Parathyroid adenoma (tissue), 2 donors: ENCODE data around the gene LAMA2.

ENCODE experiments used
- H2AFZ ChIP-seq: fragments of 300-600 bp; sonication (generic); one replicate; pipeline ENCODE4 v1.7.0; 2017; ENCODE audit warnings: antibody characterized with exemption, mild to moderate bottlenecking
- H3K27ac ChIP-seq: fragments of 300-600 bp; sonication (generic); one replicate; pipeline ENCODE4 v1.7.0; 2017
- H3K27me3 ChIP-seq: fragments of 300-600 bp; sonication (generic); one replicate; pipeline ENCODE4 v1.7.0; 2017; ENCODE audit warnings: low read length; ENCODE audit not compliant: control insufficient read depth, insufficient read depth
- H3K36me3 ChIP-seq: fragments of 300-600 bp; sonication (generic); one replicate; pipeline ENCODE4 v1.7.0; 2017; ENCODE audit warnings: low read length; ENCODE audit not compliant: control insufficient read depth, insufficient read depth
- H3K4me1 ChIP-seq: fragments of 300-600 bp; sonication (generic); one replicate; pipeline ENCODE4 v1.7.0; 2017; ENCODE audit warnings: control low read depth
- H3K4me2 ChIP-seq: fragments of 300-600 bp; sonication (generic); one replicate; pipeline ENCODE4 v1.7.0; 2017; ENCODE audit warnings: low read length
- H3K4me3 ChIP-seq: fragments of 300-600 bp; sonication (generic); one replicate; pipeline ENCODE4 v1.7.0; 2017; ENCODE audit warnings: low read depth, low read length
- H3K79me2 ChIP-seq: fragments of 300-600 bp; sonication (generic); one replicate; pipeline ENCODE4 v1.7.0; 2017; ENCODE audit warnings: control low read depth
- H3K9ac ChIP-seq: fragments of 300-600 bp; sonication (generic); one replicate; pipeline ENCODE4 v1.7.0; 2017; ENCODE audit warnings: mild to moderate bottlenecking
- H3K9me3 ChIP-seq: fragments of 300-600 bp; sonication (generic); one replicate; pipeline ENCODE4 v1.7.0; 2017; ENCODE audit warnings: low read length; ENCODE audit not compliant: control insufficient read depth
- TF ChIP-seq, protein P1 (sequence below): fragments of 300-600 bp; sonication (generic); IDR thresholded peaks from one replicate; pipeline ENCODE4 v1.7.0; 2017; ENCODE audit warnings: antibody characterized with exemption, mild to moderate bottlenecking
- donor health status: primary hyperparathyroidism.

The LAMA2 gene

DNA sequence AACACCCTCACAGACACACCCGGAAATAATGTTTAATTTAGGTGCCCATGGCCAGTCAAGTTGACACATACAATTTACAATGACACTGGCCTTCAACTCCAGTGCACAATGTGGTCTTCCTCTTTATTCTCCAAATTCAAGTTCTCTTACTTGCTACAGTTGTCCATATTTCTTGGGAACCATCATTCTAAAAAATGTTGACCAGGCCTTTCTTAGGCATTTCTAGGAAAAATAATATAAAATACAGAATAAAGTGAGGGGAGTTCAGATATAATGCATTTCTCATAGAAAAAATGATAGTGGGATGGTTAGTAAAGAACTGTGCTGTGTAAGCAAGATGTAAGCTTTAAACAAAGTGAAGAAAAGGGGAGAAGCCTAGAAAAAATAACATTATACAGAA is 528.2 kb downstream of the LAMA2 start:
- no peak overlapping the region for H2AFZ ChIP-seq
- no peaks in the 10 kb centered on the region for H3K9me3 ChIP-seq
- no peaks in the 10 kb centered on the region for H3K4me1 ChIP-seq
- H3K27me3 ChIP-seq, result no peaks in the 10 kb centered on the region
- H3K27ac ChIP-seq, result no peak overlapping the region
- no peaks in the 10 kb centered on the region for H3K79me2 ChIP-seq
- H3K9ac ChIP-seq, result no peak overlapping the region
- TF ChIP-seq, protein P1, sequence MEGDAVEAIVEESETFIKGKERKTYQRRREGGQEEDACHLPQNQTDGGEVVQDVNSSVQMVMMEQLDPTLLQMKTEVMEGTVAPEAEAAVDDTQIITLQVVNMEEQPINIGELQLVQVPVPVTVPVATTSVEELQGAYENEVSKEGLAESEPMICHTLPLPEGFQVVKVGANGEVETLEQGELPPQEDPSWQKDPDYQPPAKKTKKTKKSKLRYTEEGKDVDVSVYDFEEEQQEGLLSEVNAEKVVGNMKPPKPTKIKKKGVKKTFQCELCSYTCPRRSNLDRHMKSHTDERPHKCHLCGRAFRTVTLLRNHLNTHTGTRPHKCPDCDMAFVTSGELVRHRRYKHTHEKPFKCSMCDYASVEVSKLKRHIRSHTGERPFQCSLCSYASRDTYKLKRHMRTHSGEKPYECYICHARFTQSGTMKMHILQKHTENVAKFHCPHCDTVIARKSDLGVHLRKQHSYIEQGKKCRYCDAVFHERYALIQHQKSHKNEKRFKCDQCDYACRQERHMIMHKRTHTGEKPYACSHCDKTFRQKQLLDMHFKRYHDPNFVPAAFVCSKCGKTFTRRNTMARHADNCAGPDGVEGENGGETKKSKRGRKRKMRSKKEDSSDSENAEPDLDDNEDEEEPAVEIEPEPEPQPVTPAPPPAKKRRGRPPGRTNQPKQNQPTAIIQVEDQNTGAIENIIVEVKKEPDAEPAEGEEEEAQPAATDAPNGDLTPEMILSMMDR, result no peak
- H3K4me2 ChIP-seq, result no peak overlapping the region
- no peak overlapping the region for H3K4me3 ChIP-seq
- H3K36me3 ChIP-seq, result no peaks in the 10 kb centered on the region

DNA sequence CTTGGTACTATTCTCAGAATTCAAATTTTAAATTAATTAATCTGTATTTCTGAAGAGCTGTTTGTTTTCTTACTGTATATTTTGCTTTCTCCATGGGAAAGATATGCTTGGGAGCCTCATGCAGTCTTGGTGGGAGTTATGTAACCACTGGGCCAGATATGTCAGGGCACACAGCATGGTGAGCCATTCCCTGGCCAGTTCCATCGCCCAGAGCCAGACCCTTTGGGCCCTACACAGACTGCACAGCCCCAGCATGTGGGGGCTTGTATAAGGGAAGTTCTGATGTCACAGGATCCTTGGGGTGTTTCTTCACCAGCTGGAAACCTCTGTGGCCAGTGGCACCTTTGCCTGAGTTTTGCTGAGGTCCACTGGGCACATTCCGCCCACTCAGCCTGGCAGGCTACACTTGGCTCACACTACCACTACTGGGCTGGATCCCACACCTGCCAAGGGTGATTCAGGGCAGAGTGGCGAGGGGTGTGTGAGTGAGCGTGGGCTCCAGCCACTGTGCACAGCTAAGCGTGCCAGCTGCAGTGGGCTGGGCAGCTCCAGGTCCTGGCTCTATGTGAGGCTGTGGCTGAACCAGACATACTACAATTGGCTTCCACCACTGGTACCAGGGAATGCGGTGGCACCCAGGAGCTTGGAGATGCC is 533.5 kb downstream of the LAMA2 start:
- Histone ChIP-seq H3K4me2 (no peak overlapping the region), H3K4me1 (no peaks in the 10 kb centered on the region), H3K36me3 (no peaks in the 10 kb centered on the region), H3K27ac (no peak overlapping the region), H2AFZ (no peak overlapping the region), H3K9ac (no peak overlapping the region), H3K79me2 (no peaks in the 10 kb centered on the region), H3K9me3 (no peaks in the 10 kb centered on the region), H3K27me3 (no peaks in the 10 kb centered on the region), H3K4me3 (no peak overlapping the region)
- TF ChIP-seq, protein P1, result no peak

DNA sequence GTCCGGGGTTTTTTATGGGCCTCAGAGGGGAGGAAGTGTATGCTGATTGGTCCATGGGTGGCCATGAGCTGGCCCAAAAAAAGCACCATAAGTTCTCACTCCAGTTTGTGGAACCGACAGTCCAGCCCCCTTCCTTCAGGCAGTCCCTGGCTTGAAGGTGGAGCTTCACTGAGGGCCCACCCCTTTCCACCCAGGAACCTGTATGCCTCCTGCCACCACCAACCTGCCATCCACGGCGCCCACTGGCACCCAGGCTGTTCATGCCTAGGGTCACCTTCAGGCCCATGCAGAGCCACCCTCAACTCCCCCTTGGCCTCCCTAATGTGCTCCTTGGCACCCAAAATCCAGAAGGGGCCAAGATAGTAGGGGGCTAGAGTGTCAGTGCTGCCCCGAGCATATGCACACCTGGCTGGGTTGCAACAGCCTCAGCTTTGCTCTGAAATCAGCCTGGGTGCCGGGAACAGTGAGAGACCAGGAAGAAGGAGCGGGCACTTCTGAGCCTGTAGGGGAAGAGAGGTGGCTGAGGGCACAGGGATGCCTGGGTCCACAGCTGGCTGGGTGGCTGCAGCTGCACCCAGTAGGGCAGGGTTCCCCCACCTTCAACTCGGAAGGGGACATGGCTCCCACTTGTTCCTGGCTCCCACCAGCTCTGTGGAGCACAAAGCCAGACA is 534.6 kb downstream of the LAMA2 start:
- Histone ChIP-seq H3K36me3 (no peaks in the 10 kb centered on the region), H3K27ac (no peak overlapping the region), H3K4me2 (no peak overlapping the region), H3K9ac (no peak overlapping the region), H2AFZ (no peak overlapping the region), H3K27me3 (no peaks in the 10 kb centered on the region), H3K79me2 (no peaks in the 10 kb centered on the region), H3K4me1 (no peaks in the 10 kb centered on the region), H3K9me3 (no peaks in the 10 kb centered on the region), H3K4me3 (no peak overlapping the region)
- TF ChIP-seq, protein P1, result no peak

DNA sequence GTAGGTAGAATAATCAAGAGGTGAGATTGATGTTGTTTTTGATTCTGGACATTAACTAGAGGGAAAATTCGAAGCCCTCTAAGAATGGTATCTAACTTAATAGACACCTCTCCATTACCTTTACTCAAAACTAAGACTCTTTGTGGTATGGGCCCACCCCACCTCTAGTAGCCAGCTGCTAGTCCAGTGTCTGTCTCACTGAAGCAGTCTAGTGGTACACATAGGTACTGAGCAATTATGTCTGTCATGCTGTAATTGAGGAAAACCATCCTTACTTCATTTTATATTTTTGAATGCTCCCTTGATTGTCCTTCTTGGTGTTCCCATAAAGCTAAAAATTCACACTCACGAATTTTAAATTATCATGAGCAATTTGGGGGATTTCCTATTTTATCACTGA is 536.4 kb downstream of the LAMA2 start:
- no peaks in the 10 kb centered on the region for H3K9me3 ChIP-seq
- no peak overlapping the region for H3K27ac ChIP-seq
- H3K9ac ChIP-seq, result no peak overlapping the region
- no peaks in the 10 kb centered on the region for H3K4me1 ChIP-seq
- H2AFZ ChIP-seq, result no peak overlapping the region
- TF ChIP-seq, protein P1, result no peak
- no peak overlapping the region for H3K4me2 ChIP-seq
- no peak overlapping the region for H3K4me3 ChIP-seq
- no peaks in the 10 kb centered on the region for H3K36me3 ChIP-seq
- no peaks in the 10 kb centered on the region for H3K27me3 ChIP-seq
- no peaks in the 10 kb centered on the region for H3K79me2 ChIP-seq

DNA sequence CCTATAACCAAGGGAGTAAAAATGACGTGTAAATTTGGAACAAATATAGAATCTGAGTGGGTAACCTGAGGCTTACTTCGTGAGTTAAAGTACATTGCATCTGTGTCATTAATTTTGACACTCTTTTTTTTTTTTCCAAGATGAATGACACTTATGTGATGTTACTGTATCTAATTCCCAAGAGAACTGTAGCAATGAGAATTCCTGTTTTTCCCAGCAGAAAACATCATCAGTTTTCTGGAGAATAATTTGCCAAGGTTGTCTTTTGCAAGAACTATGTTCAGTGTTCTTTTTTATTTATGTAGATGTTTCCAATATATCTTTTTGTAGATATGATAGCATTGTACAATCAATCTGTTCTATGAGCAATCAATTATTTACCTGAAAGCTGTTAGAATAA is 543.4 kb downstream of the LAMA2 start:
- H3K27ac ChIP-seq, result no peak overlapping the region
- no peaks in the 10 kb centered on the region for H3K9me3 ChIP-seq
- no peaks in the 10 kb centered on the region for H3K36me3 ChIP-seq
- no peaks in the 10 kb centered on the region for H3K27me3 ChIP-seq
- H3K79me2 ChIP-seq, result no peaks in the 10 kb centered on the region
- no peaks in the 10 kb centered on the region for H3K4me1 ChIP-seq
- H2AFZ ChIP-seq, result no peak overlapping the region
- H3K9ac ChIP-seq, result no peak overlapping the region
- H3K4me2 ChIP-seq, result no peak overlapping the region
- TF ChIP-seq, protein P1, result no peak
- H3K4me3 ChIP-seq, result no peak overlapping the region
